IMR-90 (cell line): ENCODE measurements around the gene CD68.
A peak's percentile ranks its signal among the peaks of the same experiment; 100 is the strongest.

Experiments used
- BHLHE40 ChIP-seq: fragments of 150-350 bp; IDR thresholded peaks from 2 replicates; pipeline ENCODE4 v1.6.1; 2016; ENCODE audit warnings: mild to moderate bottlenecking, low read depth, low read length
- CEBPB ChIP-seq: IDR thresholded peaks from 2 replicates; pipeline ENCODE4 v1.6.1; 2012; ENCODE audit warnings: low read depth, low read length, improper control_type of control experiment
- CHD1 ChIP-seq: IDR thresholded peaks from 2 replicates; pipeline ENCODE4 v1.6.1; 2012; ENCODE audit warnings: low read depth, low read length, improper control_type of control experiment
- FOS ChIP-seq: fragments of 150-350 bp; IDR thresholded peaks from 2 replicates; pipeline ENCODE4 v1.6.1; 2016; ENCODE audit warnings: low read depth, low read length
- MAFK ChIP-seq: IDR thresholded peaks from 2 replicates; pipeline ENCODE4 v1.6.1; 2012; ENCODE audit warnings: low read depth, low read length, improper control_type of control experiment
- MAZ ChIP-seq: IDR thresholded peaks from 2 replicates; pipeline ENCODE4 v1.6.1; 2012; ENCODE audit warnings: low read depth, mild to moderate bottlenecking, low read length, improper control_type of control experiment, moderate library complexity, borderline replicate concordance
- MXI1 ChIP-seq: IDR thresholded peaks from 2 replicates; pipeline ENCODE4 v1.6.1; 2012; ENCODE audit warnings: low read depth, mild to moderate bottlenecking, low read length, moderate library complexity, borderline replicate concordance
- POLR2A ChIP-seq: IDR thresholded peaks from 2 replicates; pipeline ENCODE4 v1.6.1; 2012; ENCODE audit warnings: mild to moderate bottlenecking, low read depth, low read length
- RAD21 ChIP-seq: IDR thresholded peaks from 2 replicates; pipeline ENCODE4 v1.6.1; 2012; ENCODE audit warnings: low read length, improper control_type of control experiment
- RCOR1 ChIP-seq: IDR thresholded peaks from 2 replicates; pipeline ENCODE4 v1.6.1; 2012; ENCODE audit warnings: mild to moderate bottlenecking, low read length, improper control_type of control experiment; ENCODE audit not compliant: insufficient replicate concordance
- SMC3 ChIP-seq: fragments of 150-350 bp; IDR thresholded peaks from 2 replicates; pipeline ENCODE4 v1.6.1; 2016; ENCODE audit warnings: low read depth, mild to moderate bottlenecking, antibody characterized with exemption, low read length, moderate library complexity
- USF2 ChIP-seq: fragments of 150-350 bp; IDR thresholded peaks from 2 replicates; pipeline ENCODE4 v1.6.1; 2017; ENCODE audit warnings: mild to moderate bottlenecking, antibody characterized with exemption, low read length, low read depth
- TF ChIP-seq, protein P1 (sequence below): conservative IDR thresholded peaks from 2 replicates; pipeline ENCODE4 v1.5.1; 2012; ENCODE audit warnings: mild to moderate bottlenecking, low read depth, low read length, improper control_type of control experiment

GRCh38 chr17:7560172-7561027 is 19.0 kb upstream of the CD68 start:
- TF ChIP-seq, protein P1, sequence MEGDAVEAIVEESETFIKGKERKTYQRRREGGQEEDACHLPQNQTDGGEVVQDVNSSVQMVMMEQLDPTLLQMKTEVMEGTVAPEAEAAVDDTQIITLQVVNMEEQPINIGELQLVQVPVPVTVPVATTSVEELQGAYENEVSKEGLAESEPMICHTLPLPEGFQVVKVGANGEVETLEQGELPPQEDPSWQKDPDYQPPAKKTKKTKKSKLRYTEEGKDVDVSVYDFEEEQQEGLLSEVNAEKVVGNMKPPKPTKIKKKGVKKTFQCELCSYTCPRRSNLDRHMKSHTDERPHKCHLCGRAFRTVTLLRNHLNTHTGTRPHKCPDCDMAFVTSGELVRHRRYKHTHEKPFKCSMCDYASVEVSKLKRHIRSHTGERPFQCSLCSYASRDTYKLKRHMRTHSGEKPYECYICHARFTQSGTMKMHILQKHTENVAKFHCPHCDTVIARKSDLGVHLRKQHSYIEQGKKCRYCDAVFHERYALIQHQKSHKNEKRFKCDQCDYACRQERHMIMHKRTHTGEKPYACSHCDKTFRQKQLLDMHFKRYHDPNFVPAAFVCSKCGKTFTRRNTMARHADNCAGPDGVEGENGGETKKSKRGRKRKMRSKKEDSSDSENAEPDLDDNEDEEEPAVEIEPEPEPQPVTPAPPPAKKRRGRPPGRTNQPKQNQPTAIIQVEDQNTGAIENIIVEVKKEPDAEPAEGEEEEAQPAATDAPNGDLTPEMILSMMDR: peak; percentile 55
- TF ChIP-seq RCOR1 (no peak), USF2 (no peak), POLR2A (no peak), RAD21 (peak; percentile 36; the same call in 1 of the 2 replicates), SMC3 (no peak), BHLHE40 (no peak), CHD1 (no peak), MAZ (no peak), CEBPB (no peak), MAFK (no peak), MXI1 (no peak), FOS (no peak)
